Loucy (cell line): ENCODE measurements around the gene PDILT.

Experiments used
- H2AFZ ChIP-seq: fragments of 200-600 bp; sonication (generic); 2 replicates; pipeline ENCODE4 v1.6.0; 2016; ENCODE audit warnings: antibody characterized with exemption, mild to moderate bottlenecking, low read length, moderate library complexity
- H3F3A ChIP-seq: fragments of 200-600 bp; 2 replicates; pipeline ENCODE4 v1.6.0; 2016; ENCODE audit warnings: antibody characterized with exemption, low read depth, mild to moderate bottlenecking
- H3K27me3 ChIP-seq: fragments of 200-600 bp; sonication (generic); 2 replicates; pipeline ENCODE4 v1.6.1; 2014; ENCODE audit warnings: low read length, mild to moderate bottlenecking; ENCODE audit not compliant: insufficient read depth, poor library complexity, severe bottlenecking
- H3K36me3 ChIP-seq: fragments of 200-600 bp; sonication (generic); 2 replicates; pipeline ENCODE4 v1.6.1; 2016; ENCODE audit warnings: low read length; ENCODE audit not compliant: insufficient read depth
- H3K4me1 ChIP-seq: fragments of 200-600 bp; sonication (generic); 2 replicates; pipeline ENCODE4 v1.5.1; 2014; ENCODE audit warnings: low read length, mild to moderate bottlenecking; ENCODE audit not compliant: insufficient read depth, poor library complexity, severe bottlenecking
- H3K4me2 ChIP-seq: fragments of 200-600 bp; sonication (generic); 2 replicates; pipeline ENCODE4 v1.6.0; 2014; ENCODE audit warnings: antibody characterized with exemption, low read length, low read depth, mild to moderate bottlenecking; ENCODE audit not compliant: poor library complexity, severe bottlenecking
- H3K4me3 ChIP-seq: fragments of 200-600 bp; sonication (generic); 2 replicates; pipeline ENCODE4 v1.5.1; 2014; ENCODE audit warnings: low read length, mild to moderate bottlenecking, mixed read lengths; ENCODE audit not compliant: poor library complexity, severe bottlenecking
- H3K79me2 ChIP-seq: fragments of 200-600 bp; sonication (generic); 2 replicates; pipeline ENCODE4 v1.6.1; 2014; ENCODE audit warnings: low read length; ENCODE audit not compliant: insufficient read depth
- H3K9ac ChIP-seq: fragments of 200-600 bp; sonication (generic); 2 replicates; pipeline ENCODE4 v1.6.0; 2014; ENCODE audit warnings: mild to moderate bottlenecking, low read depth, low read length, moderate library complexity; ENCODE audit not compliant: poor library complexity, severe bottlenecking
- H3K9me2 ChIP-seq: fragments of 200-600 bp; sonication (generic); replicated peaks from 2 replicates; pipeline ENCODE4 v1.6.1; 2016; ENCODE audit warnings: low read depth, low read length, mixed read lengths
- H3K9me3 ChIP-seq: fragments of 200-600 bp; sonication (generic); 2 replicates; pipeline ENCODE4 v1.6.1; 2014; ENCODE audit warnings: mild to moderate bottlenecking, antibody characterized with exemption, low read length, low read depth; ENCODE audit not compliant: insufficient read depth
- H4K20me1 ChIP-seq: fragments of 200-600 bp; sonication (generic); 2 replicates; pipeline ENCODE4 v1.6.0; 2014; ENCODE audit warnings: antibody characterized with exemption, low read length, mild to moderate bottlenecking; ENCODE audit not compliant: insufficient read depth, poor library complexity, severe bottlenecking
- EZH2phosphoT487 ChIP-seq: fragments of 200-600 bp; IDR thresholded peaks from 2 replicates; pipeline ENCODE4 v1.6.1; 2018; ENCODE audit warnings: antibody characterized with exemption, mild to moderate bottlenecking, moderate library complexity, borderline replicate concordance
- TF ChIP-seq, protein P1 (sequence below): fragments of 200-600 bp; sonication (generic); conservative IDR thresholded peaks from 2 replicates; pipeline ENCODE4 v1.5.1; 2014; ENCODE audit warnings: mild to moderate bottlenecking, antibody characterized with exemption, low read length

Gene PDILT

DNA sequence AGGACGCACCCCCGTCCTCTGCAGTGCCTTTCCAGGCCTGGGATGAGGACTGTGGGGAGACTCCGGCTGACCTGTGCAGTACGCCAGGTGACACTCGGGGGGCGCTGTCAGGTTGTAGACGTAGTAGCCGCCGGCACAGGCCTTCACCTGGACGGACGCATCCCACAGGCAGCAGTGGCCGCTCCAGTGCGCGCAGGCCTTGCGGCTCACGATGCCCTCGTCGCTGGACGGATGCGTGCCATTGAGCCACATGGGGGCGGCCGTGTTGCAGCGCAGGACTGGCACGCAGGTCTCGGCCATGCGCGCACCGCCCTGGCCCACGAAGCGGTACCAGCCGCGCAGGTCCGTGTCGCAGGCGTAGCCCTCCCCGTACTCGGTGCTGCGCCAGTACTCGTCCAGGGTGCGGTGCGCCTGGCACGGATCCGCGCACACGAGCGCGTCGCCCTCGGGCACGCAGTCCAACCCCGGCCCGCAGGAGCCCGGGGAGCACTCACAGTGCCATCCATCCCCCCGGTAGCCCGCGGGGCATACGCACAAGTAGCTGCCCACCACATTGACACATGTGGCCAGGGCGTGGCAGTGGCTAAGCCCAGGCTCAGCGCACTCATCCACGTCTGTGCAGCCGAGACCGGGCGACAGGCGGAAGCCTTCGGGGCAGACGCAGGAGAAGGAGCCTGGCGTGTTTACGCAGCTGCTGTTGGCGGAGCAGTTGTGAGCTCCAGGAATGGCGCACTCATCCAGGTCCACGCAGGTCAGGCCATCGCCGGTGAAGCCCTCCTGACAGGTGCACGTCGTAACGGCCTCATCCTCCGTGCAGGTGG lies 56.0 kb downstream of the PDILT start:
- H2AFZ ChIP-seq, result no peak overlapping the region
- H3K4me2 ChIP-seq, result no peak overlapping the region
- H3K4me3 ChIP-seq, result no peak overlapping the region
- H3K79me2 ChIP-seq, result no peaks in the 10 kb centered on the region
- TF ChIP-seq EZH2phosphoT487, result no peak
- TF ChIP-seq, protein P1, sequence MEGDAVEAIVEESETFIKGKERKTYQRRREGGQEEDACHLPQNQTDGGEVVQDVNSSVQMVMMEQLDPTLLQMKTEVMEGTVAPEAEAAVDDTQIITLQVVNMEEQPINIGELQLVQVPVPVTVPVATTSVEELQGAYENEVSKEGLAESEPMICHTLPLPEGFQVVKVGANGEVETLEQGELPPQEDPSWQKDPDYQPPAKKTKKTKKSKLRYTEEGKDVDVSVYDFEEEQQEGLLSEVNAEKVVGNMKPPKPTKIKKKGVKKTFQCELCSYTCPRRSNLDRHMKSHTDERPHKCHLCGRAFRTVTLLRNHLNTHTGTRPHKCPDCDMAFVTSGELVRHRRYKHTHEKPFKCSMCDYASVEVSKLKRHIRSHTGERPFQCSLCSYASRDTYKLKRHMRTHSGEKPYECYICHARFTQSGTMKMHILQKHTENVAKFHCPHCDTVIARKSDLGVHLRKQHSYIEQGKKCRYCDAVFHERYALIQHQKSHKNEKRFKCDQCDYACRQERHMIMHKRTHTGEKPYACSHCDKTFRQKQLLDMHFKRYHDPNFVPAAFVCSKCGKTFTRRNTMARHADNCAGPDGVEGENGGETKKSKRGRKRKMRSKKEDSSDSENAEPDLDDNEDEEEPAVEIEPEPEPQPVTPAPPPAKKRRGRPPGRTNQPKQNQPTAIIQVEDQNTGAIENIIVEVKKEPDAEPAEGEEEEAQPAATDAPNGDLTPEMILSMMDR, result no peak
- no peaks in the 10 kb centered on the region for H3K36me3 ChIP-seq
- H3K4me1 ChIP-seq, result no peaks in the 10 kb centered on the region
- H3K9ac ChIP-seq, result no peak overlapping the region
- H4K20me1 ChIP-seq, result no peaks in the 10 kb centered on the region
- no peaks in the 10 kb centered on the region for H3F3A ChIP-seq
- no peaks in the 10 kb centered on the region for H3K9me2 ChIP-seq
- H3K27me3 ChIP-seq, result no peaks in the 10 kb centered on the region
- no peaks in the 10 kb centered on the region; the same call in 1 of the 2 replicates for H3K9me3 ChIP-seq

DNA sequence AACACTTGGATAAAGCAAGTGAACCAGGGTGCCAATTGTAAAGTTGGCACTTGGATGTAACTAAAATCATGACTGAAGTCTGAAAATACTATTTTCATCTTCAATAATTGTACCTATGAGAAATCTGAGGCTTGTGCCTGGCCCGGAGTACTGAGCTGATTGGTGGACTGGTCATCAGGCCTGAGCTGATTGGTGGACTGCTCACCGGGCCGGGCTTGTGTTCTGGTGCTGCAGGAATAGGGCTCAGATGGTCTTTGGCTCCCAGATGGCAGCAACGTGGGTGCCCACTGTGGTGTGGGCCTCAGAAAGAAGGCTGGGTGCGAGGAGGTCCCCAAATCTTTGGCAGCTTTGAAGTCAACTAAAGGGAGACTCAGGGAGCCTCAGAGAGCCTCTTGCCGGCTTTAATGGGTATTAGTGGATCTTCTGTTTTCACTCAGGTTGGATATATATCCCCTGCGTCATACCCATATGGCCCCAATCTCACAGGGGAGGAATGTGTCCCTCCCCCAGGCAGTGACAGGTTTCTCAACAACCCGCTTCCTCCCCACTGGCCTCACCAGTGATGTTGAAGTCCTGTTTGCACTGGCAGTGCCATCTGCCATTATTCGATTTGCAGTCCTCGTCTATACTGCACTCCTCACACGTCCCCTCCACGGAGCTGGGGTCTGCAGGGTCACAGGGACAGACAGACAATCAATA lies 56.7 kb downstream of the PDILT start:
- H3K9me3 ChIP-seq, result no peaks in the 10 kb centered on the region; the same call in 1 of the 2 replicates
- H3K9me2 ChIP-seq, result no peaks in the 10 kb centered on the region
- no peak overlapping the region for H3K4me3 ChIP-seq
- H3K79me2 ChIP-seq, result no peaks in the 10 kb centered on the region
- H2AFZ ChIP-seq, result no peak overlapping the region
- no peak for TF ChIP-seq EZH2phosphoT487
- TF ChIP-seq, protein P1, result no peak
- H3K4me2 ChIP-seq, result no peak overlapping the region
- H3K9ac ChIP-seq, result no peak overlapping the region
- no peaks in the 10 kb centered on the region for H3K4me1 ChIP-seq
- H3K27me3 ChIP-seq, result no peaks in the 10 kb centered on the region
- no peaks in the 10 kb centered on the region for H3K36me3 ChIP-seq
- H3F3A ChIP-seq, result no peaks in the 10 kb centered on the region
- no peaks in the 10 kb centered on the region for H4K20me1 ChIP-seq

DNA sequence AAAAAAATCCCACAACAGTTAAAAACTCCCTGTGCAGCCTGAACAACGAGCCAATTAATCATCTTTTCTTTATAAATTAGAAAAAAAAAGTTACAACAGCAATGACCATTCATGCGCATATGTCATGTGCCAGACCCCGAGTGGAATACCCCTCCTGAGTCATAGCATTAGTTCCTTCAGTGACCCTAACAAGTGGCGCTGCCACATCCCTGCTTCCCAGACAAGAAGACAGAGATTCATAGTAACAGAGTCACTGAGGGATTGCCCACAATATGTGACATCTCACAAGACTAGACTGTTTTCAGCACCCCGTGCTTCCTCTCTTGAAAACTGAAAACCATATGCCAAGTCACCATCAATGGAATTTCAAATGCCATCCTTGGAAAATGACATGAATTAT lies 59.9 kb downstream of the PDILT start:
- Histone ChIP-seq H3K79me2 (no peaks in the 10 kb centered on the region), H3F3A (no peaks in the 10 kb centered on the region), H3K27me3 (no peaks in the 10 kb centered on the region), H3K4me1 (no peaks in the 10 kb centered on the region), H3K9ac (no peak overlapping the region), H3K9me2 (no peaks in the 10 kb centered on the region), H3K36me3 (no peaks in the 10 kb centered on the region), H3K4me2 (no peak overlapping the region), H3K4me3 (no peak overlapping the region), H4K20me1 (no peaks in the 10 kb centered on the region), H3K9me3 (no peaks in the 10 kb centered on the region; the same call in 1 of the 2 replicates), H2AFZ (no peak overlapping the region)
- TF ChIP-seq EZH2phosphoT487, result no peak
- TF ChIP-seq, protein P1, result no peak
